Erythroblast (primary cell): ENCODE results near the gene ACP2.

ENCODE experiments used
- GATA1 ChIP-seq: IDR thresholded peaks from 2 replicates; pipeline ENCODE4 v1.6.1; 2011; ENCODE audit warnings: low read depth, mild to moderate bottlenecking, control low read depth, low read length, moderate library complexity
- POLR2A ChIP-seq: IDR thresholded peaks from 2 replicates; pipeline ENCODE4 v1.6.1; 2011; ENCODE audit warnings: mild to moderate bottlenecking, low read length

- TF ChIP-seq POLR2A (no peak), GATA1 (no peak)
These were observed 28.3 kb upstream of the ACP2 start for GRCh38 chr11:47276923-47277322.
